GM21825 (cell line): ENCODE measurements around the gene LRRC27.
"Not testable (repeated sequence)": the region's sequence is repeated elsewhere in the genome, so short reads cannot be mapped to it uniquely, and the experiment has no call there.

Source experiments
- ATAC-seq: cut with Tn5 transposase; IDR thresholded peaks from one replicate; pipeline ENCODE4 v1.9.1; 2021; ENCODE audit warnings: mild to moderate bottlenecking, moderate library complexity; ENCODE audit not compliant: unreplicated experiment

Gene LRRC27

DNA sequence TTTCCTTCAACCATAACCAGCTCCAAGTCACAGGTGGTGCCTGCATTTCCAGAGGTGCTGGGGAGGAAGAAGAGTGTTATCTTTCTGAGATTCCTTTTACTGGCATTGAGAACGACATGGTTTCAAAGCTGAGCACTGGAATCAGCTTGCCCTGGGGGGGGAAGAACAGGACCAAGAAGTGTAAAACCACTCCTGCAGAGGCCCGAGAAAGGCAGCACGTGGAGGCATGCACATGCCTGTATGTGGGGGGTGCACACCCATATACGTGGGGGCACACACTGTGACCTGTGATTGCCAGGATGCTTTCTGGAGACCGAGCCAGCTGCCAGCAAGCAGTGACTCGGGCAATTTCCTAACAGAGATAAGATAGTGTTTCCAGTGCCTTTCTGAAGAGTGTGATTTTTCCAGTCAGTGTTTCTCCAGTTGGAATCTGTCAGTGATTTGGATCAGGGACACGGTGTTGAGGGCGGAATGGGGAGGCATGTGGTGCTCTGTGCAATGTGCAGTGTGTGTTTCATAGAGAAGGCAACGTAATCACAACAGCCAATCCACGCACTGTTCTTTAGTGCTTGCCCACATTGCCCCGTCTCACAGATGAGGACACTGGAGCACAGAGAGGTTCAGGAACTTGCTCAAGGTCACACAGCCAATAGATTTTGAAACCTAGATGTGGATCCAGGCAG, 4.2 kb downstream of the LRRC27 start:
- ATAC-seq, result no peak

DNA sequence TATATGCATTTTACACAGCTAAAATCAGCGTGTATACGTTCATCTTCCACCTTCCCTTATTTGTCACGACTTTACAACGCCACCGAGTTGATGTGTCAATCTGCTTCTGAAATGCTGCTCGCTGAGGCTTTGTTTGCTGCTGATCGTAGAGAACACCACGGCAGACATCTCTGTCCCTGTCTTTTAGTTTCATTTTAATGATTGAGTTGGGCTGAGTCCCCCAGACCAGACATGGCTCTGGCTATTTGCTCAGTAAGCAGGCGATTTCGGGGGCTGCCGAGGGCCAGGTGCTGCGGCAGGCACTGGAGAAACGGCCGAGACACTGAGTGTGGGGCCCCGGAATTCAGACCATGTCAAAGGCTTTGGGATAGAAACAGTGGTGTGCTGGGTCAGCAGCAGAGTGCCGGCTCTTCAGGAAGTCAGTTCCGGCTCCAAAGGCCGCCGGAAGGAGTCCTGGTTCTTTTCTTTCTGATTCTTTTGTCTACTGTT, 5.0 kb downstream of the LRRC27 start:
- ATAC-seq, result no peak

DNA sequence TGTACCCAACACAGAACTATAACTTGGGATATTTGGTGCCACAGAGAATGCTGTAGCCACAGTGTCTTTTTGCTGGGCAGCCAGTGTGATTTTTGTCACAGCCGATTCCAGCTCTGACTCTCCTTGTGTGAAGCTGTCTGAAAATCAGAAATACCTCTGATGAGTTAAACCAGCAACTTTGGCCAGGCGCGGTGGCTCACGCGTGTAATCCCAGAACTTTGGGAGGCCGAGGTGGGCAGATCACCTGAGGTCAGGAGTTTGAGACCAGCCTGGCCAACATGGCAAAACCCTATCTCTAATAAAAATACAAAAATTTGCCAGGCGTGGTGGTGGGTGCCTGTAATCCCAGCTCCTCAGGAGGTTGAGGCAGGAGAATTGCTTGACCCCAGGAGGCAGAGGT, 5.9 kb downstream of the LRRC27 start:
- not testable (repeated sequence) for ATAC-seq

DNA sequence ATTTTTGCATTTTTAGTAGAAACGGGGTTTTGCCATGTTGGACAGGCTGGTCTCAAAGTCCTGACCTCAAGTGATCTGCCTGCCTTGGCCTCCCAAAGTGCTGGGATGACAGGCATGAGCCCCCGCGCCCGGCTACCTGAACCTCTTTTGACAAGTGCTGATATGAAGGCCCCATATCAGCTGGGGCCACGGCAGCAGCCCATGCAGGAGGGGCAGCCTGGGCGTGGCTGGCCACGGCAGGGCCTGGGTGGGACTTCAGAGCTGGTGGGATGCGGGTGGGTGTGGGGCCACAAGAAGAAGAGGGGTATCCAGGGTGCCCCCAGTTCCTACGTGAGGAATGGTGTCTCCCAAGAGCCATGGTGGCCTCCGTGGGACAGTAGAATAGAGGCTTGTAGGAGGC, 6.9 kb downstream of the LRRC27 start:
- no peak for ATAC-seq

DNA sequence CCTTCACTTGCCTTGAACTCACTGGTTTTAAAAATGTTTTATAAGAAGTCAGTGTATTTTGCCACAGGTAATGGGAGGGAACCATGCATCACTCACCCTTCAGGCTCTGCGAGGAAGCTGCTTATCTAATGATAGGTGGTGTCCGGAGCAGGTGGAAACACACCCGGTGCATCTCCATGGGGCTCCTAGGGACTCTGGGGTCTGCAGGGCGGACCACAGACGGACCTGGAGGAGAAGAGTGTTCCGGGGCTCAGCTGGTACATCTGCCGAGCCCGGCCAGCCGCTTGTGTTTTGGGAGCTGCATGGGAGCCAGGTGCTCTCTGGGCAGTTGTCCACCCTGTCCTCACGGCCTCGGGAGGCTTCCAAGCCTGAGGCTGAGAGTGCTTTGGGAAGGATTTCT, 7.3 kb downstream of the LRRC27 start:
- no peak for ATAC-seq

DNA sequence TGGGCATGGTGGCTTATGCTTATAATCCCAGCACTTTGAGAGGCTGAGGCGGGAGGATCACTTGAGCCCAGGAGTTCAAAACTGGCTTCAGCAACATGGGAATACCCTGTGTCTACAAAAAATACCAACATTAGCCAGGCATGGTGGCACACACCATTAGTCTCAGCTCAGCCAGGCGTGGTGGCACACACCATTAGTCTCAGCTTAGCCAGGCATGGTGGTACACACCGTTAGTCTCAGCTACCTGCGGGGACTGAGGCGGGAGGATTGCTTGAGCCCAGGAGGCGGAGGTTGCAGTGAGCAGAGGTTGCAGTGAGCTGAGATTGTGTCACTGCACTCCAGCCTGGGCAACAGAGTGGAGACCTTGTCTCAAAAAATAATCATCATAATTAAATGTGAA, 9.0 kb downstream of the LRRC27 start:
- ATAC-seq, result no peak

DNA sequence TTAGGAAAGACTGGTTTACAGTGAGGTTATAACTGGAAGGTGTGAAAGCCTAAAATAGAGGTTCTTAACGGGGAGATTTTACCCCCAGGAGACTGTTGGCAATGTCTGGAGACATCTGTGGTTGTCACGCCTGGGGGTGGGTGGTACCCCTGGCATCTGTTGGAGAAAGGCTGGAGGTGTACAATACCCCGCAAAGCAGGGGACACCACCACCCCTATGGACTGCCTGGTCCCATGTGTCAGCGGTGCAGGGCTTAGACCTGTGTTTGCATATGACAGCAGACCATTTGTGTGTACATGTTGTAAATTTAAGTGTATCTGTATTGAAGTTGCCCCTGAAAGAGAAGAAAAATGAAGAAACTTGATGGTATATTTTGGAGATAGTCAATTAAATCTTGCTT, 9.8 kb downstream of the LRRC27 start:
- ATAC-seq, result no peak

DNA sequence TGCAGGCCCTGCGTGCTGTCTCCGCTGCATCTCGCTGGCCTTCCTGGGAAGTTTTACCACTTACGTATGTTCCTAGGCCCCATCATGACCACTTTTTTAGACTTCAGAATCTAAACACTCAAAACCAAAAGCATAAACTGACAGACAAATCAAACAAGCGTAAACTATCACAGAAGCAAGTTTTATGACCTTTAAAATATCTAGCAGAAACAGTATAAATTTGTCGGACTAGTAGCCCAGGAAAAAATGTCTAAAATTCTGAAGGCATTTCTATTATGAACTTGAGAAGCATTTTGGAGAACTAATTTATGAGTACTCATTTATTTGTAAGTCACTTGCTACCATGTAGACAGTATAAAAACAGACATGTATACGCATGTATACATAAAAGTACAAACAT, 10.6 kb downstream of the LRRC27 start:
- no peak for ATAC-seq

DNA sequence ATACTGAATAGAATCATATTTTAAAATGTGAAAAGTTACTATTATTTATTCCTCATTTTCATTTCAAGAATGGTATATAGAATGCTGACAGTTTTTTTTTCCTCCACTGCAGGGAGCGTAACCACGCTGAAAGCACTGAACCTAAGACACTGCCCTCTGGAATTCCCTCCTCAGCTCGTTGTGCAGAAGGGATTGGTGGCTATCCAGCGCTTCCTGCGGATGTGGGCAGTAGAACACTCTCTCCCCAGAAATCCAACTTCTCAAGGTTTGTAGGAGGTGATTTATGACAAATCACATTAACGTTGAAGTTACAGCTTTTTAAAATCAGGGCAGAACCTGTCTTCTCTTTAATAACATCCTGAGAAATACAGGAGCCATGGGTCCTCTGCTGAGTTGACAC, 12.4 kb downstream of the LRRC27 start:
- no peak for ATAC-seq

DNA sequence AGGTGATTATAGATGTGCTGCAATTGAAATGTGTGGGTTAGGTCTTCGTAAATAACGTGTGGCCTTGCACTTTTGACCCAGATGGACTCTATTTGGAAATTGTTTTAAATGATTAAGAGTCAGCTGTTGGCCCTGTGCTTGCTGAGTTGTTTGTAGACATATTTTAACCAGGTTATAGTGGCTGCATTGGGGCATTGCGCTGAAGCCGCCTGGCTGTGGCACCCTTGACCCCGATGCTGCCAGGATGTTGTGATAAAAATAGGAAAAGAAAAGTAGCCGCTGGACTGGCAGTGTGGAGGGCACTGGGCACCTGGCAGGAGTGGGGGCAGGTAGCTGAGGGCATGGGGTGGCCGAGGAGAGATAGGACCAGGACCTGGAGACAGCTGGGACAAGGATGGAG, 13.4 kb downstream of the LRRC27 start:
- ATAC-seq, result no peak

DNA sequence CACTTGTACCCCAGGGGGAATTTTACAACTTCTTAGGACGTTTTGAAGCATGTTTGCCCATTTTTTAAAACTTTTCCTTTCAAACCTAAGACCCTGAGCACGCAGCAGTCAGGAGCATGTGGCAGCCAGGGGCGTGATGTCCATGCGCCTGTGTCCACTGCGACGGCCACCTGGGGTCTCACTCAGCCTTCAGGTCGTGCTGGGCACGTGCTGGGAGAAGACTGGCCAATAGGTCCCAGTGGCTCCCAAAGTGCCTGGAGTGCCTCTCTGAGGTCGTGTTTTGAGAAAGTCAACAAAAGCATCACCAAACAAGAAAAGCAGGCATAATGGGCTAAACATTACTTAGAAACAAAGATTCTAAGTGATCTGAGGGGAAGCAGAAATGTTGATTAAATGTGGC, 14.8 kb downstream of the LRRC27 start:
- ATAC-seq, result no peak

DNA sequence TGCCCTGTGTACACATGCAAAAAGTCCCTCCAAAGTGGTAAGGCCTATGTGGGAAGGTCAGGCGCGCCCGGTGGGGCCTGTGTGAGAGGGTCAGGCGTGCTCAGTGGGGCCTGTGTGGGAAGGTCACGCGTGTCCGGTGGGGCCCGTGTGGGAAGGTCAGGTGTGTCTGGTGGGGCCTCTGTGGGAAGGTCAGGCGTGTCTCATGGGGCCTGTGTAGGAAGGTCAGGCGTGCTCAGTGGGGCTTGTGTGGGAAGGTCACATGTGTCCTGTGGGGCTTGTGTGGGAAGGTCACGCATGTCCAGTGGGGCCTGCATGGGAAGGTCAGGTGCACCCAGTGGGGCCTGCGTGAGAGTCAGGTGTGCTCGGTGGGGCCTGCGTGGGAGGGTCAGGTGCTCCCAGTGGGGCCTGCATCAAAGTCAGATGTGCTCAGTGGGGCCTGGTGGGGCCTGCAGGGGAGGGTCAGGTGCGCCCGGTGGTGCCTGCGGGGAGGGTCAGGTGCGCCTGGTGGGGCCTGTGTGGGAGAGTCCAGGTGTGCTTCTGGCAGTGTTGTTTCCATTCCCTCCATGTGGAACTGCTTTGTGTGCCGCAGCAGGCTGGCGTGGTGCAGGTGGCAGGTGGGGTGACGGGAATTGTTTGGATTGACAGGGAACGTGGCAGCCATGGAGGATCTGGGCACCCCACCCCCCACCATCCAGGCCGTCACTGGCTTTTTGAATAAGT, 15.4 kb downstream of the LRRC27 start:
- no peak for ATAC-seq

DNA sequence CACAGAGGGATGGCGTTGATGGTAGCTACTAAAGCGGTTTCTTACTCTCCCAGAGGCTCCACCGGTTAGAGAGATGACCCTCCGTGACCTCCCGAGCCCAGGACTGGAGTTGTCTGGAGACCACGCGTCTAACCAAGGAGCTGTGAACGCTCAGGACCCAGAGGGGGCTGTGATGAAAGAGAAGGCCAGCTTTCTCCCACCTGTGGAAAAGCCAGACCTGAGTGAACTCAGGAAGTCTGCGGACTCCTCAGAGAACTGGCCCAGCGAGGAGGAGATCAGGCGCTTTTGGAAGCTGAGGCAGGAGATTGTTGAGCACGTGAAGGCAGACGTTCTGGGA, 15.9 kb downstream of the LRRC27 start:
- ATAC-seq, result no peak

DNA sequence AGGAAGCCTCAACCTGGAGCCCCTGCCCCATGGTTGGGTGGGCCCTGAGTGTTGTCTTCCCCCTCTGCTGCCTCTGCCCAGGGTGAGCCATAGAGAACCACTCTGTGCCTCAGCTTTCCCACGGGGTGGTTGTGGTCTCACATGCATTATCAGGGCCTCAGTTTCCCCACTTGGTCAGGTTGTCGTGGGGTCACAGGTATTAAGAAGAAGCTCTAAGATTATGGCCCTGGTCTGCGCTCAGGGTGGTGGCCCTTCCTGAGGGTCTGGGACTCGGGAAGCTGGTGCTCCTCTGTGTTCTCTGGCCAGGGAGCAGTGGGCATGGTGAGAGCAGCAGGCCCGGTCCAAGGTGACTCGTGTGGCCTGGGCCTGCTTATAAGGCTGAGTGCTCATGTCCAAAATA, 17.8 kb downstream of the LRRC27 start:
- no peak for ATAC-seq

DNA sequence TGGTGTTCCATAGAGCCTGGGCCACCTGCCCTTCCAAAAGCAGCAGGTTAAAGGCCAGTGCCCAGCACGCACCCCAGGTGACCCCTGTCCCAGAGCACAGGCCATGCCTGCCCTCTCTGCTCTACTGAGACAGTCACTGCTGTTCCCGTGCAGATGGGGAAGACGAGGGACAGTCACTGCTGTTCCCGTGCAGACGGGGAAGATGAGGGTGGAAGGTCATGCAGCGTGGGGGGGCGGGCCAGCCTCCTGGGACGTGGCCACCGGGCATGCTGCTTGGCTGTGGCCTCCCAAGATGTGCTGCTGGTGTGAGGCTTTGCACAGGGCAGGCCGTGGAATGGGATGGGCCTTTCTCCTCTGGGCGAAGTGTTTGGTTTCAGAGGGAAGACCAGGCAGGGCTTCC, 18.4 kb downstream of the LRRC27 start:
- ATAC-seq, result no peak

DNA sequence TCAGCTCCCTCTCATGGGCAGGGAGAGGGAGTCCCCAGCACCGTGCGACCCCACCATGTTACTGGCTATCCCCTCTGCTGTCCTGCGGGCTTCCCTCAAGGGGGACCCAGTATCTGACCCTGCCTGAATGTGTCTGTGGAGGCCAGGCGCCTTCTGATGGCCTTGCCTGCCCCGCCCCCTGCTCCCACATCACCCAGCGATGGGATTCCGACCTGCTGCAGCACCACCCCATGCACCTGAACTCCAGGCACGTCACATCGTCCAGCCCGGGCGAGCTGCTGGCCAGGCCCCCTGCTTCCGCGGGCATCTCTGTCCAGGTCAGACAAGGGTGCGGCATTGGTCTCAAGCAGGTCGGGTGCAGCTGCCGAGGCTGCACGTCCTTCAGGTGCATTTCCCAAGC, 19.0 kb downstream of the LRRC27 start:
- no peak for ATAC-seq

DNA sequence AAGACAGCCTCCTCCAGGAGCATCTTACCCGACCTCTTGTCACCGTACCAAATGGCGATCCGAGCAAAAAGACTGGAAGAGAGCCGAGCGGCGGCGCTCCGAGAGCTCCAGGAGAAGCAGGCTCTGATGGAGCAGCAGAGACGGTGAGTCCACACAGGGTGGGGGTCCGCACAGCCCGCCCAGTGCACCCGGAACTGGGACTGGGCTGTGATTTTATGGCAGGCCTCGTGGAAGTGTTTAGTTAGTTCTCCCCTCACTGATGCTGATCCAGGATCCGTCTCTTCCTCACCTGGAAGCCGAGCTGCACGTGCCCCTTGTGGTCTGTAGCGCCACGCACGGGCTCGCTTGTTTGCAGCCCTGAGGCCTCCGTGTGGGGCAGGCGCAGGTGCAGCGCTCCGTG, 19.6 kb downstream of the LRRC27 start:
- ATAC-seq, result no peak

DNA sequence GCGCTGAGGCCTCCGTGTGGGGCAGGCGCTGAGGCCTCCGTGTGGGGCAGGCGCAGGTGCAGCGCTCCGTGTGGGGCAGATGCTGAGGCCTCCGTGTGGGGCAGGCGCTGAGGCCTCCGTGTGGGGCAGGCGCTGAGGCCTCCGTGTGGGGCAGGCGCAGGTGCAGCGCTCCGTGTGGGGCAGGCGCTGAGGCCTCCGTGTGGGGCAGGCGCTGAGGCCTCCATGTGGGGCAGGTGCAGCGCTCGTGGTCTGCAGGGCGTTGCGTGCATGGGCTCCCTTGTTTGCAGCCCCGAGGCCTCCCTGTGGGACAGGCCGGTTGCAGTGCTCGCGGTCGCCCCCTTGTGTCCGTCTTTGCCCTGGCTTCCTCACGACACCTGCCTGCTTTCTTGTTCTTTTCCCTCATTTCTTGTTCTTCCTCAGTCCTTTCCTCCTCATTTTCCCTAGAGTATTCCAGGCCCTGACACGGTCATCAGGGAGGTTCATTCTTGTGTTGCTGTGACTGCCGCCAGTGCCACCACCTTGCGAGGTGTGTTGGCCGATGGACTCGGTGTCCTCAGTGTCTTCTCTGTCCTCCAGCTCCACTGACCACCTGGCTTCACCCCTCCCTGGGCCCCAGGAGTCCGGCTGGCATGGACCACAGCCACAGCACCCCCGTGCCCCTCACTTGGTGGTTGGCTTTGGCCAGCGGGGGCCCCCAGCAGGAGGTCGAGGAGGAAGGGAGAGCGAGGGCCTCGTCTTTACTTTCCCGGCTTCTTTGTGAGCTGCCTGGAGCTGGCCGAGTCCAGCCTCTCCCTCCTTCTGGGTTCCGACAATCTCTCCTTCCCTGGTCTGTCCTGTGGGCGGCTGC, 20.7 kb downstream of the LRRC27 start:
- ATAC-seq, result not testable (repeated sequence)

DNA sequence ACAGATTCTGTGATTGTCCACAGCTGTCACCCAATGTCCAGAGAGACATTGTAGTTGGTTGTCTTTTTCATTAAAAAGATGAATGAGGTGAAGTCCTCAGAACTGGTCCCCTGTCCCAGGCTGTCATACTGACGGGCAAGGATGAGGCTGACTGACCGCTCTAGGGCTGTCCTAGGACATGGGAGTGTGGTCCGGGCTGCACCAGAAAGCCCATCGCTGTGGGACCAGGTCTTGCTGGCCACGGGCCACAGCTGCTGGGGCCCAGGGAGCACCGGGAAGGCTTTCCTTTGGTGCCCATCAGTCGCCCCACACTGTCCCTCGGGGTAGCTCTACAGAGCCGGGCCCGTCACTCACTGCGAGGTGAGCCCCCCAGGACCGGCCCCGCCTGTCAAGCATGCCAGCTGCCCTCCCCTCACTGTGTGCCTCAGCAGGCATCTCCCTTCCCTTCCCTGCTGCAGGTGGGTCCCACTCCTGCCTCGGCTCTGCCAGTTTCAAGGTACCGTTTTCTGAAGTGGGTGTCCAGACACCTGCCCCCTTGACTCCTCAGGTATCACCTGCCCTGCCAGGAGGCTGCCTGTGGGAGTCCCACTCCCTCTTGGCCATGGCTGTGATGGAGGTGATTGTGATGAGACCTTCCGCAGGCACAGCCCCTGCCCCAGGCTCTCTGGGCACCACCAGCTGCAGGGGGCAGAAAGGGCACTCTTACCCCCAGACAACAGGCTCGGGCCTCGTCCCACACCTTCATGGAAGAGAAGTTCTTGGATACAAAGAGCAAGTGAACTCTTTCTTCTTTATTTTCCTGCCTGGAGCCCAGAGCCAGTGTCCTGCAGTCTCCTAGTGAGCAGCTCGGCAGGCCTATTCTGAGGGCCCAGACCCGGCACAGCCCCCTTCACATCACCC, 21.7 kb downstream of the LRRC27 start:
- ATAC-seq, result no peak

DNA sequence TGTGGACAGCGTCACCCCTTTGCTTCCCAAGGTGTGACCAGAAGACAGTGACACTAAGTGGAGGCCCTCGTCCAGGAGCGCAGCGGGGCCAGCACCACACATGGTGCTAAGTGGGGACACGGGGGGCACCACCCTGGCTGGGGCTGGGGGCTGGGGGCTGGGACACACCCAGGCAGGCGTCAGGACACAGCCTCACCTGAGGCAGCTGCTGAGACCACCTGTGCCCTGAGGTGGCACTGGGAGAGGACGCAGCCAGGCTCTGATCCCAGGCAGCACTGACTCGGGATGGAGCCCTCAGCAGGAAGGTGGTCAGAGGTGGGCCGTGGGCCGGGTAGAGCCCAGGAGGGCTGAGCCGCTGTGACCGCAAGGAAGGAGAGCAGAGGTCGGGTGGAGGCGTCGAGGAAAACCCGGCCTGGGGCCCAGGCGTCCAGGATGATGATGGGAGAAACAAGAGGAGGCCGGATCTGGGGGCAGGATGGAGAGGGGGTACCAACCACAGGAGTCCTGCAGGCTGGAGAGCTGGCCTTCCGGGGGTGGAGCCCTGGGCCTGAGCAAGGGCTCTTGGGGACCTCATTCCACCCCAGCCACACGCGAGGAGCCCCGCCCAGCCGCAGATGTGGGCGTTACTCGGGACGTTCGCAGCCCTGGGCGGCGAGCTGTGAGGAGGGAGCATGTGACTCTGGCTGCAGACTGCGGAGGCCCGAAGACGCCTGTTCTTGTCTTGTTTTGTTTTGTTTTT, 22.5 kb downstream of the LRRC27 start:
- no peak for ATAC-seq
